Measurements from ENCODE around the gene TNFRSF9. TPM values are rescaled to one million over a fixed set of nuclear protein-coding genes. Genes with fewer than 3 reads are reported as not detected.

The TNFRSF9 gene
- total and polyA plus RNA-seq, 9 of the 15 experiments (the other 6 are each of a cell fraction or from before 2014, with no cell fraction given) = 0.04 to 0.29 (median 0.08) TPM; not detected in 1

GRCh38 chr1:7932524-7933138, 8.0 kb downstream of the TNFRSF9 start:
- Histone ChIP-seq H3K4me1 (replicated peaks in 1 of 2; ENCODE audit: control insufficient read depth in 2 of 2, insufficient read depth in 2 of 2, low read length in 2 of 2) (no peaks in the 10 kb centered on the region; a peak in 1 of 5 replicates), H3K9me1 (ENCODE audit: control insufficient read depth, insufficient read depth, low read length) (no peaks in the 10 kb centered on the region), H3K27ac (ENCODE audit: extremely low read depth, low read depth, low read length) (no peak overlapping the region), H4K20me1 (replicated peaks; ENCODE audit: control insufficient read depth, insufficient read depth, low read length) (no peaks in the 10 kb centered on the region; the same call in 1 of the 2 replicates), H3K9me3 (replicated peaks; ENCODE audit: control insufficient read depth, insufficient read depth, low read depth, low read length) (no peaks in the 10 kb centered on the region), H3K27me3 (ENCODE audit: control insufficient read depth in 2 of 2, insufficient read depth in 2 of 2, low read length in 2 of 2) (peaks cover 42 to 71% of the 10 kb centered on the region in 2 experiments), H3K36me3 (ENCODE audit: control insufficient read depth, insufficient read depth, low read length) (no peaks in the 10 kb centered on the region), H3K4me3 (no peak overlapping the region), H3K4me2 (ENCODE audit: insufficient read depth, low read length) (no peak overlapping the region), H2AFZ (ENCODE audit: low read depth, low read length) (no peak overlapping the region), H3K79me2 (ENCODE audit: control insufficient read depth, insufficient read depth, low read length) (no peaks in the 10 kb centered on the region), H3K9ac (ENCODE audit: insufficient read depth in 1 of 2, low read depth in 2 of 2, low read length in 2 of 2) (no peak overlapping the region)
- ChIA-PET CTCF (ENCODE audit: low intra/inter-chr PET ratio) (interaction anchor here (1.4 kb wide), 1 partner anchor 42 kb away, joined by 5 read pairs; no protein-coding TSS in a partner anchor), POLR2A (no interaction called here)
- ATAC-seq (peak; percentile 91), DNase-seq (ENCODE audit: extremely low read depth in 1 of 4, low spot score in 3 of 4) (peak in 2 of 4 experiments; percentile 19 to 29), FAIRE-seq (no peak)
- in situ Hi-C loops (cut with MboI) = no loop called here
- BruUV-seq (replicated peaks) = no TSS peak
- intact Hi-C loops (cut with micrococcal nuclease) = no loop called here
- WGBS (ENCODE audit: insufficient coverage, low coverage, missing lambda C conversion rate) = 9% methylated on average over 15 of the region's 15 CpGs
- no peak for TF ChIP-seq PHF21A (IDR thresholded peaks at IDR 0.05; ENCODE audit: borderline replicate concordance, low read depth)
- no peak for TF ChIP-seq JUN (IDR thresholded peaks at IDR 0.05; ENCODE audit: borderline replicate concordance, low read depth, low read length)
- no peak for TF ChIP-seq JUN (CRISPR knock-in tag; IDR thresholded peaks at IDR 0.05; ENCODE audit: borderline replicate concordance)
- no peak for TF ChIP-seq MEF2D (tag; conservative IDR thresholded peaks at IDR 0.05; ENCODE audit: low read depth)
- no peak for TF ChIP-seq PPARD (CRISPR knock-in tag; IDR thresholded peaks at IDR 0.05)
- no peak for TF ChIP-seq U2AF1 (optimal IDR thresholded peaks at IDR 0.05; ENCODE audit: low read depth, low read length)
- TF ChIP-seq, protein P1, sequence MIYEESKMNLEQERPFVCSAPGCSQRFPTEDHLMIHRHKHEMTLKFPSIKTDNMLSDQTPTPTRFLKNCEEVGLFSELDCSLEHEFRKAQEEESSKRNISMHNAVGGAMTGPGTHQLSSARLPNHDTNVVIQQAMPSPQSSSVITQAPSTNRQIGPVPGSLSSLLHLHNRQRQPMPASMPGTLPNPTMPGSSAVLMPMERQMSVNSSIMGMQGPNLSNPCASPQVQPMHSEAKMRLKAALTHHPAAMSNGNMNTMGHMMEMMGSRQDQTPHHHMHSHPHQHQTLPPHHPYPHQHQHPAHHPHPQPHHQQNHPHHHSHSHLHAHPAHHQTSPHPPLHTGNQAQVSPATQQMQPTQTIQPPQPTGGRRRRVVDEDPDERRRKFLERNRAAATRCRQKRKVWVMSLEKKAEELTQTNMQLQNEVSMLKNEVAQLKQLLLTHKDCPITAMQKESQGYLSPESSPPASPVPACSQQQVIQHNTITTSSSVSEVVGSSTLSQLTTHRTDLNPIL (CRISPR knock-in tag; IDR thresholded peaks at IDR 0.05) = no peak
- peak; percentile 9 for TF ChIP-seq ZFP36 (IDR thresholded peaks at IDR 0.05; ENCODE audit: low read depth, low read length, partially characterized antibody)
- TF ChIP-seq MCM3 (IDR thresholded peaks at IDR 0.05) = peak; percentile 91
- TF ChIP-seq RBM39 (optimal IDR thresholded peaks at IDR 0.05; ENCODE audit: low read depth, low read length) = no peak
- TF ChIP-seq TEAD1 (CRISPR knock-in tag; IDR thresholded peaks at IDR 0.05) = no peak
- no peak for TF ChIP-seq HNRNPUL1 (IDR thresholded peaks at IDR 0.05; ENCODE audit: low read length)
- TF ChIP-seq, protein P2, sequence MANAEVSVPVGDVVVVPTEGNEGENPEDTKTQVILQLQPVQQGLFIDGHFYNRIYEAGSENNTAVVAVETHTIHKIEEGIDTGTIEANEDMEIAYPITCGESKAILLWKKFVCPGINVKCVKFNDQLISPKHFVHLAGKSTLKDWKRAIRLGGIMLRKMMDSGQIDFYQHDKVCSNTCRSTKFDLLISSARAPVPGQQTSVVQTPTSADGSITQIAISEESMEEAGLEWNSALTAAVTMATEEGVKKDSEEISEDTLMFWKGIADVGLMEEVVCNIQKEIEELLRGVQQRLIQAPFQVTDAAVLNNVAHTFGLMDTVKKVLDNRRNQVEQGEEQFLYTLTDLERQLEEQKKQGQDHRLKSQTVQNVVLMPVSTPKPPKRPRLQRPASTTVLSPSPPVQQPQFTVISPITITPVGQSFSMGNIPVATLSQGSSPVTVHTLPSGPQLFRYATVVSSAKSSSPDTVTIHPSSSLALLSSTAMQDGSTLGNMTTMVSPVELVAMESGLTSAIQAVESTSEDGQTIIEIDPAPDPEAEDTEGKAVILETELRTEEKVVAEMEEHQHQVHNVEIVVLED (CRISPR knock-in tag; IDR thresholded peaks at IDR 0.05) = no peak
- peak in 1 of 3 experiments; percentile 25; a peak in 3 of 6 replicates for TF ChIP-seq CTCF (IDR thresholded peaks at IDR 0.05 in 2 of 3, conservative IDR thresholded peaks at IDR 0.05 in 1 of 3; ENCODE audit: insufficient read depth in 2 of 3, low read depth in 1 of 3, low read length in 3 of 3)

Data from K562 (cell line).